HuH-7 (cell line): Measurements from ENCODE around the gene KIF1B.

ENCODE experiments used
- DNase-seq: peaks from one replicate; pipeline ENCODE4 v3.0.0; 2011; ENCODE audit warnings: low spot score

Gene KIF1B

DNA sequence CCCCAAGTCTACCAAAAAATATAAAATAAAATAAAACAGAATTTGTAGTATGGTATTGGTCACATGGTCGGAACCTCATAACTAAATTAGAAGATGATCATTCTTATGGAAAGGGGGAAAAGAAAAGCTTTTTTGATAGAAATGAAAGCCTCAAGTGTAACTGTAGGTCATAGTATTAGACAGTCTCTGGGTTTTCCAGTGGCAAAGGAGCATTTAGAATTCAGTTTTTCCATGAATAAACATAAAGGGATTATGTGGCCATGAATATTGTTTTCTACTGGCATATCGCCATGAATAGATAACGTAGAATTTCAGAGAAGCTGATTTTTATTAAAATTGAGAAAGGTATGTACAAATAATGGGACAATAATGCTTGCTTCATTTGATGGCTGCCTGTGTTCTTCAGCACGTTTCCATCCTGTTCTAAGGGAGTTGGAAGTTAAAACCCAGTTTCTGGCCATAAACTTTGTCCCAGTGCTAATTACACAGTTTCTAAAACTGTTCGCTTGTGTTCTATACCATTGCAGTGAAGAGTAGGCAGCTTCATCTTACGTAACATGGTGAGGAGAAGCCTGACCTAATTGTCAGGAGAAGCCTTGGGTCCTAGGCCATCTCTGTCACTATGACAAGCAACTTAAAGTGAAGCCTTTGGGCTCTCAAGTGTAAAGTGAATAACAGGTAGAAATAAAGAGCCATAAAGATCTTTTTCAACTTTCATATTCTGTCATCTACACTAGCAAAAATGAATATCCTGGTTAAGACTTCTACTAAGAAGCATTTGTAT, 118.0 kb downstream of the KIF1B start:
- no peak for DNase-seq

DNA sequence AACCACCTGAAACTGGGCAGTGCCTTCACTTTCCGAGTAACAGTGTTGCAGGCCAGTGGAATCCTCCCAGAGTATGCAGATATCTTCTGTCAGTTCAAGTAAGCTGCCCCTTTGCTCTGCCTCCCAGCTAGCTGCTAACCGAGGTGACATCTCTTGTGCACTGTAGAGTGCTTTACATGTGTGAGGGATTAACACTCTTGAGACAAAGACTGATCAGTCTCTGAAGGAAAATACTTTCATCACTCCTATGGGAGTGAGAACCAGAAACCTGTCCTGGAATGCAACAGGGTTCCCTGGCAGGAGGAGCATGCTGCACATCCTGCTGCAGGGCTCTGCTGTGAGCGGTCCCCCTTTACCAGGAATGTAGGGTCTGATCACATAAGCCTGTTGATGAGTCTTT, 127.1 kb downstream of the KIF1B start:
- no peak for DNase-seq

DNA sequence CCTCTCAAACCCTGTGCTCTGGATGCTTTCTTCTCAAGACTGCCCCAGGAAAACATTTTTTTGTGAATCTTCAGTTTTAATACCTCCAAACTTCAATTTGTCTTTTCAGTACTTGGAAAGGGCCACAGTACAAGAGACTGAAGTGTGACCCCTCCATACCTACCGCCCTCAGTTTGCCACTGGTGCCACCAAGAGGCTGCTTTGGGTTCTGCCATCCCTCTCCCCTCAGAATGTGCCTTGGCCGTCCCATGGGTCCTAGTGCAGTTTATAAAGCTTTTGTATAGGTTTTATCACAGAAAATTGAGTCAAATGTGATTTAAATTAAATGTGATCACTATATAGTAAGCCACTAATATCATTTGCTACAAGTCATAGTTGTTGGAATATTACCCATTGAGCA, 127.7 kb downstream of the KIF1B start:
- DNase-seq: peak; percentile 63

DNA sequence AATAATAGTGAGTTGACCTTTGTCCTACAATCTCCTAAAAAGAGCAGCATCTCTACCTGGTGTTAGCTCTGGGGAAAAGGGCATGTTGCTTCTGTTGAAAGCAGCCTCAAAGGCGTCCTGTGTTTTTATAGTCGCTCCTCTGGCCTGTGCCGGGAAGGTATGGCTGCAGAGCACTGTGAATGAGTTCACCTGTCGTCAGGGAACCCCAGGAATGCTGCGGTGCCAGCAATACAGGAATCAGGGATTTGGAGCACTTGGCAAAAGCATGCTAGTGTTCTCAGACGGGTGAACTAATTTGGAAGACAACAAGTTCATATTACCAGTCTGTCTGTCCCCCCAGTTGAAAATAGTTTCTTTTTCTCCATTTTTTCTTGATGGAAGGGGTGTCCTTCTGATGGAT, 128.2 kb downstream of the KIF1B start:
- no peak for DNase-seq

DNA sequence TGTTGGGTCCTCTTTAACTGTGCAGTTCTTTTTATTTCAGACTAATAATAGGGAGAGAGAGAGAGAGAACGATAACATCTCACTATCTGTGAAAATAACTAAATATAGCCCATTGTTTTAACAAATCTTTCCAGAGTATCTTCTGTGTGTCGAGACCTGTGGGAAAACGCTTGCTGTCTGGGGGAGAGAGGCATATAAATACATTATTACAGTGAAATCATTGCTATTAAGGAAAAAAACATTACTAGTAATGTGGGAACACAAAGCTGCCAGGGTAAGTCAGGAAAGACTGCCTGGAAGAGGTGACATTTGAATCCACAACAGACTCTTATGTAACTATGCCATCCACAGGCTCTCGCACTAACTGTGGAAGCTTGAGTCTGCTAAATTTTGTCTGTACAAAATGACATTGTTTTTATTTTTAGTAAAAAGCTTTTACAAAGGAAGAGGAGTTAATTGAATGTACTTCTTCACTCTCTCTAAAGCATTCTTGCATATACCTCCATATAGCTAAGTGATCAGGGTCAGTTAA, 128.7 kb downstream of the KIF1B start:
- no peak for DNase-seq

DNA sequence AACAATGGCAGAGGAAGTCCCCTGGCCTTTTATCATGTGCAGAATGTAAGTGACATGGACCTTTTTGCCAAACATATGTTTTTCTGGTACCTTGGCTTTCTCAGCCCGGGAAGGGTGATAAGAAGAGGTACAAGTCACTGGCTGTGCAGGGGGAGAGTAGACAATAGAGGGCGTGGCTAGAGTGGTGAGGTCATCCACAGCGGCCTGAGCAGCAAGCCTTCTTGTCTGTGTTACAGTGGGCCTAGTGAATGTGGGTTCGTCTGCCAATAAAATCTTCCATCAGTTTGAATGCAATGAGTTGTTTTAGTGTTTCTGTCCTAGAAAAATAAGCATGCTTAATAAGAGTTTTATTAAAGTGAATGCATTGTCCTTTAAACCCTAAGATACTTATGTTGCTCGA, 129.4 kb downstream of the KIF1B start:
- DNase-seq: peak; percentile 9

DNA sequence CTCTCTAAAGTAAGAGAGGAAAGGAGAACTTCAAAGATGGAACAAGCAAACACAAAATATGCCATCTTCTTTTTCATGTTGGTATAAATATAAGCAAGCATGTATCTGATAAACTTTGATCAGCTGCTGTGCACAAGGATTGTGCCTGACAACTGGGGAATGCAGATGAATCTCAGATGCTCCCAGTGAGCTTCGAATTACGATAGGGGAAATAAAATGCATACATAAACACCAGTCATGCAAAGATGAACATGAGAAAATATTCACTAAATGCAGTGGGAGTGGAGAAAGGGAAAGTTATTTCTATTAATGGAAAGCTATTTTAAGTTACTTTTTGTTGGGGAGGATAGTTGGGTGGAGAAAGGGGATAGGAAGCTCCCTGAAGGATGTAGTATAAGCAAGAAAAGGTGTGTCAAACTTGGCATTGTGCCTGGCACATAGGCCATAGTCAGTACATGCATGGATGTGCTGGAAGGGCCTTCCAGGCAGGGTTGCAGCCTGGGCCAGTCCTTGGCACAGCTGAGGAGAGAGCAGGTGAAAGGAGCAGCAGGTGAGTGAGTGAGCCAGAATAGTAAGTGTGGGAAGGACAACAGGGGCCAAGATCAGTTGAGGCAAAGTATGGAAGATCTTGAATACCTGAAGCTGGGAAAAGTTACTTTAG, 130.7 kb downstream of the KIF1B start:
- DNase-seq: no peak

DNA sequence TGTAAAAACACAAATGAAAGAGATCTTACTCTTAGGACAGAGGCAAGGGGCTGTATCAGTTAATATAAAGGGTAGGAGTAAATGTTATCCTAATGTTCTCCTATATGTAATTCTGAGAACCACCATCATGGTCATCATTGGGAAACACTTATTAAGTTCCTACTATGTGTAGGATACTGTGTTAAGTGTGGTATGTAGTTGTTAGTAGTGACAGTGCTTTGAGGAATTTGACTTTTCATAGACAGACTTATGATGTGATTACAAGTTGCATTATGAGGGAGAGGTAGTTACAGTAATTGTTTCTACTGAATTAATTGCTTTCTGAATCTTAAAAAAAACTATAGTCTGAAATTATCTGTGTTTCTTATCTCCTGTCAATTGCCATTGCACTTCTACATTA, 136.7 kb downstream of the KIF1B start:
- no peak for DNase-seq

DNA sequence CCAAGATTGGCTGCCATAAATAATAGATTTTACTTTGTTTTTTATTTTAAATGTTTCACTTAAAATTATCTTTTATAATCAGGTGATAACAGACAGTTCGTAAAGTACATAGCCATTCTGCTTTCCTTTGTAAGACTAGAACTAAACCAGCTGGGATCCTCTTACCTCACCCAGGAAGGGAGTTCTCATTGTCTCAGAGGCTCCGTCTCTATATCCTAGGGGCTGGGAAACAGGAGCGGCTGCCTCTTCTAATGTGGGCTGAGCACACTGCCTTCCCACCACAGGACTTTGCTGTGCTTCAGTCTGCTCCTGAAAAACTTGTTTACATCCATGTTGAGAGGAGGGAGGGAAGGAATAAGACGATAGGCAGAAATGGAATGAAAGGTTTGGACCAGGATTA, 142.9 kb downstream of the KIF1B start:
- no peak for DNase-seq

DNA sequence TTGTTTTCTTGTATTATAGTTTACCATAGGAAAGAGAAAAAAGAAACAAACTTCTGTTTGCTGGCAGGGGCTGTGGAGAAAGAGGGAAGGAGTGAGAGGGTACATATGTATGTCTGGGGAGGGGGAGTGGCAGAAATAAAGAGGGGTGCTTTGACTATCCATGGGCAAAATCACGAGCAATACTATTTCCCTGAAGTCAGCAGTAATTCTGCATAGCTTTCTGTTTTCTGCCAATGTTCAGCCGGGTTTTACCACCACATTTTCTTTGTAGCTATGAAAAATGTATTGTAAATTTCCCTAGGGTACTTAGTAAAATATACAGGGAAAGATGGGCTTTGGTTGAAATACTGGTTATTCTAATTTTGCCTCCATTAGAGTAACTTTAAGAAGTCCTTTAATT, 143.3 kb downstream of the KIF1B start:
- DNase-seq: no peak

DNA sequence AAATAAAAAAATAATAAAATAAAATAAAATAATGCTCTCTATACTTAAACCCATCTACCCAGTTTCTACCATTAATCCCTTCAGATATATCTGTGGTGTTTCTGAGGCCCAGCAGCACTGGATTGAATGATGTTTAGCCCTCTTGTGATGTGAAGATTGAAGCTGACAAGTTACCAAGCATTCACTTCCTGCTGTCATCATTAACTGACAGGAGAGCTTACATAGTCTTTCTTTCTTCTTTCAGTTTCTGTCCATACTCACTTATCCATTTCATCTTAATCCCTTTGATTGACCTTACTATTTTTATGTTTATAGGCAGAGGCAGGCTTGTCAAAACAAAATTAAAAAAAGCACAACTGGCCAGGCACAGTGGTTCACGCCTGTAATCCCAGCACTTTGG, 149.7 kb downstream of the KIF1B start:
- DNase-seq: no peak

DNA sequence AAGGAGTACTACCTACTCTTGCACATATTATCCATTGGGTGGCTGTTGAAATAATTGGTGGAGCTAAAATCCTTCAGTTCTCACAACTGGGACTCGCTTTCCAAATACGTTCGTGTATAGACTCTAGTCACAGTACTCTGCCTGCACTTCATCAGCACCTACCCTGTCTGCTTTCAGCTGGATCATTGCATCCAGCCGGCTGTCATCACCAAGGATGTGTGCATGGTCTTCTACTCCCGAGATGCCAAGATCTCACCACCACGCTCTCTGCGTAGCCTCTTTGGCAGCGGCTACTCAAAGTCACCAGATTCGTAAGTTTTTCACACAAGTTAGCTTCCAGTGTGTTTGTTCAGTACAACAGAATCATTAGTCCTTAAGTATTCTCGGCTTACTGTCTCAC, 151.1 kb downstream of the KIF1B start:
- DNase-seq: no peak

DNA sequence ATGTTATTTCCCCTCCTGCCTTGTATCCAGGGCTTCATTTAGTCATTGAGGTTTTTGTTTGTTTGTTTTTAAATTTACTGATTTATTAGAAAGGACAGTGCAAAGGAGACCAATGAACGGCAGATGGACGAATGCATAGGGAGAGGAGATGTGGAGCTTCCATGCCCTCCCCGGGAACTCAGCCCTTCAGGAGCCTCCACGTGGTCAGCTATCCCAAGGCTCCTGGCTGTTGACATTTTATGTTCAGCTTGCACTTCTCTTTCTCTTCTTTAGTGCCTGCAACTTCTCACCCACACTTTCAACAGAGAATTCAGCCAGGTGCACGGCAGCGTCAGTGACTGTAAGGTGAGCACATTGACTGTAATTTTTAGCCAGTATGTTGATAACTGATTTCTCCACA, 157.8 kb downstream of the KIF1B start:
- DNase-seq: no peak

DNA sequence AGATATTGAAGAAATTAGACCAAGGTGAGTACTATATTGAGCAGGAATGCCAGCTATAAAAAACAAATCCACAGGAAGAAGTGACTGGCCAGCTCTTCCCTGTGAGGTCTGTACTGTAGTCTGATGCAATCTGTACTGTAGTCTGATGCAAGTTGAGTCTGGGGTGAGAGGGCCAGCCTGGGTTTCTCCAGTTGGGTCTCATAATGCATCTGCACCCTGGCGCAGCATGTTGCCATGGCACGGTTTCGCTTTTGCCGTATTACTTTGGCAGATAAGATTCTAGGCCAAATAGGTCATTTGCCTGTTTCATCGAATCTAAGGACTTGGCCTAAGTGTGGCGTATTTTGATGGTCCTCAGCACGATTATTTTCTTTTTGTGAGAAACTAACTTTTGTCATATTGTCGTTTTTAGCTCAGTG, 164.1 kb downstream of the KIF1B start:
- no peak for DNase-seq

DNA sequence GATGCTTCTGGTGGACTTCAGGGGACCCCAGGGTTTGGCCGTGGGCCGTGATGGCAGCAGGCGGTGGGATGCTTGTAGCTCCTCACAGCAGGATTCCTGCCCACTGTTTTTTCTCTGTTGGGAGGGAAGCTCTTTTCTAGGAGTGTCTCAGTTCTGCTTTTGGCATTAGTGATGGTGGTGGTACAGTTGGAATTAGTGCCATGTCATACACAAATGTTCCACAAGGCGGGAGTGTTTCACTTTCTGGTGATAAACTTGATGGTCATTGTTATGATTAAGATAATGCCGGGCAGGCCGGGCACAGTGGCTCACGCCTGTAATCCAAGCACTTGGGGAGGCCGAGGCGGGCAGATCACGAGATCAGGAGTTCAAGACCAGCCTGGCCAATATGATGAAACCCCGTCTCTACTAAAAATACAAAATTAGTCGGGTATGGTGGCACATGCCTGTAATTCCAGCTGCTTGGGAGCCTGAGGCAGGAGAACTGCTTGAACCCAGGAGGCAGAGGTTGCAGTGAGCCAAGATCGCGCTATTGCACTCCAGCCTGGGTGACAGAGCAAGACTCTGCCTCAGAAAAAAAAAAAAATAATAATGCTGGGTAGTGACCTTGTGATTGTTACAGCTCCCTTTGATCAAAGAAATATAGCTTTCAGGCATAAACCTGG, 167.1 kb downstream of the KIF1B start:
- peak; percentile 67 for DNase-seq

DNA sequence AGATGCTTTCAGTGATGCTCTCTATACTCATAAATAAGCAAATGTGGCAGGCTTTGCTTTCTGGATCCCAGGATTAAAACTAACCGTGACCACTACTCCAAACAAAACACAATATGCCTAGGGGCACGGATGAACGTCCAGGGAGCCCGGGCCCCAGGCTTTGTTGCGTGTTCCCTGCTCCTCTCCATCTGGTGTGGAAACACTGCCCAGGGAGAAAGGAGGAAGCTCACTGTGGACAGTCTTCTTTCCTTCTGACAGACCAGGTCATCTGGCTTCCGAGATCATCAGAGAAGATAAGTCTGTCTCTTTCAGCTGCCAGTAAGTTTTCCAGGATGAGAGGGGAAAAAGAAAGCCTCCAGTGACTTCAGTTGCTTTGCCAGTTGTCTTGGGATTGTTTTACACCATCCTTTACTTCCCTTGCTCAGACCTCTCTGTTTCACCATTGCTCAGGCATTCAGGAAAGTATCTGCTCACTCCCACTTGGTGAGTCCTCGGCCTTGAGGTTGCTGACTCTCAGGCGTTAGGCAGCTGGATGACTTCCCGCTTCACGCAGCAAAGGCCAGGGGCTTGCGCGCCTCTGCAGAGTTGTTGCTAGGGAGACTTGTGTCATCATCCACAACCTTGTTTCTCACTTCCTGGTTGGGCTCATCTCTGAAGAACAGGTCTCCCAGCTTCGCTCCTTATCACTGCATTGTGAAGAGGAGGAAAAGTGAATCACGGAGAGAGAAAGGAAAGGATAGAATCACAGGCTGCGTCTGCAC, 167.9 kb downstream of the KIF1B start:
- DNase-seq: no peak

DNA sequence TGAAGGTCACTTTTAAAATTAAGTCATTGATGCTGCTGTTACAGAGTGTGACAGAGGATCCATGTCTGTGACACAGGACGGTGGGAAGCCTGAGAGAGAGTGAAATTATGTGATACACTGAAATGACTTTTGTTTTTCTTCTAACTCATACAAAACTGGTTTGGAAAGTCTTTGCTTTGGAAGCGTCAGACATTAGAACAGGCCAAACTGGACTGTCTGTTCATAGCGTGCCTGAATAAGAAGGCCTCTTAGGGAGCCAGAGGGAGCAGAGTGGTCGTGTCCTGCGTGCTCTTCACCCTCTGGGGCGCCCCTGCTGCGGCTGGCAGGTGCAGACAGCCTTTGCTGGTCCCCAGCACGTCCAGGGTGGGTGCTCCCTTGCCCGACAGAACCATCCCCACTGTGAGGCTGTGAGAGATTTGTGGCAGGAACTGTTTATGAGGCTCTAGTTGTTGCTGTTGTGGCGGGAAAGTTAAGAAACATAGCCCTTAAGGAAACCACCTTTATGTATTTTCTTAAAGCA, 168.8 kb downstream of the KIF1B start:
- DNase-seq: no peak

DNA sequence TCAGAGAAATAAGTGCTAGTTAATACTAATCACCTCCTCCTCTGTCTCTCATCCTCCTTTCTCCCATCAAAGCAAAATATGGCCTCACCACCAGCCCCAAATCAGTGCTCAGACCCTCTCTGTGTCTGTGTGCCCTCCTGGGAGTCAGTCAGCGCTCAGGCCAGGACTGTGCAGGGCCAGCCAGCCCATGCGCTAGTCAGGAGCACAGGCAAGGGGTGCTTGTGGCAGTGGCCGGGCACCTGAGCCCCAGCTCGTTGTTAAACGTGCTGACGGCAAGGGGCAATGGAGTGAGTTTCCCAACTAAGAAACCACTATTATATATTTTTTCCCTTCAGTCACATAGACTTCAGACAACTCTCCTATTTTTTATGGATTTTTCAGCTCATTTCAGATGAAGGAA, 169.3 kb downstream of the KIF1B start:
- DNase-seq: no peak

DNA sequence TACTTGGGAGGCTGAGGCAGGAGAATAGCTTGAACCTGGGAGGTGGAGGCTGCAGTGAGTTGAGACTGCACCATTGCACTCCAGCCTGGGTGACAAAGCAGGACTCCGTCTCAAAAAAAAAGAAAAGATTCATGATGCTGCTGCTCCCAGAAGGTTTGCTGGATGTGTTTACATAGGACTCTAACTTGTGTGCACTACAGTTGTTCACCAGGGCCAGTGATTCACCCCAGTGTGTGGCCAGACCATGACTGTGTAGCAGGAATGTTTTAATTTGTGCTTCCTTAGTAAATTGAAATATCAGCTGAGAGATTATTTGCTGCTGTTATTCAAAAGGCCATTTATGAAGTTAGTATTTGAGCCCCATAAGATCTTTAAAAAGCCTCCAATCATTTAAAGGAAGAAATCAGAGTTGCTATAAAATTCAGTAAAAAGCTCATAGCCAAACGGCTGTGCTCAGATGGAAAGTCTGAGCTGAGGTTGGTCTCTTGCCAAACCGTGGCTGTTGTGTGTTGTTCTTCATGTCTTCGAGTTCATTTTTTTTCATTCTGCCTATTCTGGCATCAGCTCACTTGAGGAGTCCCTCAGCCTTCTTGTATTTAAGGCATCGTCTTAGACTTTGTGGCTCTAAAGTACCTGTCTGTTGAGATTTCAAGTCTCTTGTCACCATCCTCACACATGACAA, 170.4 kb downstream of the KIF1B start:
- DNase-seq: no peak

DNA sequence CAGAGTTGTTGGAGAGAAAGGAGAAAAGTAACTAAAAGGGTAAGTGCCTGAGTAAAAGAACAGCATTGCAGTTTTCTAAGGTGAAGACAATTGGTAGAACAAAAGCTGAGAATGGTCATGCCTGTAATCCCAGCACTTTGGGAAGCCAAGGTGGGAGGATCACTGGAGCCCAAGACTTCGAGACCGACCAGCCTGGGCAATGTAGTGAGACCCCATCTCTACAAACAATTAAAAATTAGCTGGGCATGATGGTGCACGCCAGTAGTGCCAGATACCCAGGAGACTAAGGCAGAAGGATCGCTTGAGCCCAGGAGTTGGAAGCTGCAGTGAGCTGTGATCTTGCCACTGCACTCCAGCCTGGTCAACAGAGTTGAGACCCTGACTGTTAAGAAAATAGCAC, 173.3 kb downstream of the KIF1B start:
- no peak for DNase-seq

DNA sequence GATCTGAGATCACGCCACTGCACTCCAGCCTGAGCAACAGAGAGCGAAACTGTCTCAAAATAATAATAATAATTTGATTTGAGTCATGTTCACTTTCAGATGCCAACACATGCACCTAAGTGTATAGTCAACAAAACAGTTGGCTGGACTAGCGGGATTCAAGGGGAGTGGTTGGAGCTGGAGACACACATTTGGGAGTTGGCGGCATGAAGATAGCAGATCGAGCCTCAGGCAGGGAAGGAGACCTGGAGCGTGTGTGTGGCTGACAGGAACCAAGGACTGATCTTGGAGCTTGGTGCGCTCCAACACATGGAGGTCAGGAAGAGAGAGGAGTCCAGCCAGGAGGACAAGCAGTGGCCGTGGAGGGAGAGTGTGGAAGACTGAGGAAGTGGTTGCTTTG, 173.8 kb downstream of the KIF1B start:
- no peak for DNase-seq
